ENCODE data around the gene SETD7. TPM values are rescaled to one million over a fixed set of nuclear protein-coding genes. Genes with fewer than 3 reads are reported as not detected.
"Not testable (repeated sequence)": the region's sequence is repeated elsewhere in the genome, so short reads cannot be mapped to it uniquely, and the experiment has no call there.

The SETD7 gene
- total RNA-seq, 3 donors from 2014 or later, result 10.2 to 68.4 (median 24.8) TPM

DNA sequence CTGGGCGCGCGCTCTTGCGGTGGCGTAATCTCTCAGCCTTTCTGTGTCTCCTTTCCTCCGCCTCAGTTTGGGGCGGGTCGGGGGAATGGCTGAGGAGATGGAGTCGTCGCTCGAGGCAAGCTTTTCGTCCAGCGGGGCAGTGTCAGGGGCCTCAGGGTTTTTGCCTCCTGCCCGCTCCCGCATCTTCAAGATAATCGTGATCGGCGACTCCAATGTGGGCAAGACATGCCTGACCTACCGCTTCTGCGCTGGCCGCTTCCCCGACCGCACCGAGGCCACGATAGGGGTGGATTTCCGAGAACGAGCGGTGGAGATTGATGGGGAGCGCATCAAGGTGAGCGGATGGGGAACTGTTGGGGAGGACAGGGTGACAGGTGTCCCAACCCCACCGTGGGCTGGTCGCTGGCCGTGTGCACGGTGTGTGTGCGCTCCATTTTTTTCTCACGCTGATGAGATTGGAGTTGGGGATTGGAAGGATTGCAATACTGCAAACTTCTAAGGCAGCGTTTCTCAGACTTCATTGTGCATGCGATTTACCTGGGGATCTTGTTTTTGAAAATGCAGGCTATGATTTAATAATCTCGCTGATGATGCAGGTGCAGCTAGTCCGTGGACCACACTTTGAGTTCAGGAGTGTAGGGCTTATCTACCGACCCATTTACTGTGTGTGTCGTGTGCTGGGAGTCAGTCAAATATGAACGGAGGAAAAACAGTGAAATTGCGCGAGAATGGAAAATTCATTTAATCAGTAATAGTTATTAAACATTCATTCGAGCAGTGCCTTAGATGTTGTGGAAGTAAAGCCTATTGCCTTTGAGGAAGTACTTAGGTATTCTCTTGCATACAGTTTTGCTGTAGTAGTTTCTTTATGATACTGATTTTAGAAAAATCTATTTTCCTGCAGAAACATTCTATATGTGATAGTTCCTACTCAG lies 101.6 kb downstream of the SETD7 start, which contains the start of gene RAB33B:
RAB33B (plus strand) TSS at position 11 of the 935 bp plus-strand sequence; CDS start at position 86, 75 bp downstream.
- Histone ChIP-seq H3K36me3 (ENCODE audit: low read depth) (no peaks in the 10 kb centered on the region), H3K4me1 (ENCODE audit: low read depth) (peaks cover 21% of the 10 kb centered on the region), H3K9me3 (no peaks in the 10 kb centered on the region), H3K4me3 (peak within 1 kb of the TSS; percentile 65)
- intact Hi-C loops (cut with DNase I, micrococcal nuclease), result no loop called here
- ATAC-seq (peak; percentile 5), DNase-seq (no peak)
- TF ChIP-seq, protein P1, sequence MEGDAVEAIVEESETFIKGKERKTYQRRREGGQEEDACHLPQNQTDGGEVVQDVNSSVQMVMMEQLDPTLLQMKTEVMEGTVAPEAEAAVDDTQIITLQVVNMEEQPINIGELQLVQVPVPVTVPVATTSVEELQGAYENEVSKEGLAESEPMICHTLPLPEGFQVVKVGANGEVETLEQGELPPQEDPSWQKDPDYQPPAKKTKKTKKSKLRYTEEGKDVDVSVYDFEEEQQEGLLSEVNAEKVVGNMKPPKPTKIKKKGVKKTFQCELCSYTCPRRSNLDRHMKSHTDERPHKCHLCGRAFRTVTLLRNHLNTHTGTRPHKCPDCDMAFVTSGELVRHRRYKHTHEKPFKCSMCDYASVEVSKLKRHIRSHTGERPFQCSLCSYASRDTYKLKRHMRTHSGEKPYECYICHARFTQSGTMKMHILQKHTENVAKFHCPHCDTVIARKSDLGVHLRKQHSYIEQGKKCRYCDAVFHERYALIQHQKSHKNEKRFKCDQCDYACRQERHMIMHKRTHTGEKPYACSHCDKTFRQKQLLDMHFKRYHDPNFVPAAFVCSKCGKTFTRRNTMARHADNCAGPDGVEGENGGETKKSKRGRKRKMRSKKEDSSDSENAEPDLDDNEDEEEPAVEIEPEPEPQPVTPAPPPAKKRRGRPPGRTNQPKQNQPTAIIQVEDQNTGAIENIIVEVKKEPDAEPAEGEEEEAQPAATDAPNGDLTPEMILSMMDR (IDR thresholded peaks at IDR 0.05), result no peak

DNA sequence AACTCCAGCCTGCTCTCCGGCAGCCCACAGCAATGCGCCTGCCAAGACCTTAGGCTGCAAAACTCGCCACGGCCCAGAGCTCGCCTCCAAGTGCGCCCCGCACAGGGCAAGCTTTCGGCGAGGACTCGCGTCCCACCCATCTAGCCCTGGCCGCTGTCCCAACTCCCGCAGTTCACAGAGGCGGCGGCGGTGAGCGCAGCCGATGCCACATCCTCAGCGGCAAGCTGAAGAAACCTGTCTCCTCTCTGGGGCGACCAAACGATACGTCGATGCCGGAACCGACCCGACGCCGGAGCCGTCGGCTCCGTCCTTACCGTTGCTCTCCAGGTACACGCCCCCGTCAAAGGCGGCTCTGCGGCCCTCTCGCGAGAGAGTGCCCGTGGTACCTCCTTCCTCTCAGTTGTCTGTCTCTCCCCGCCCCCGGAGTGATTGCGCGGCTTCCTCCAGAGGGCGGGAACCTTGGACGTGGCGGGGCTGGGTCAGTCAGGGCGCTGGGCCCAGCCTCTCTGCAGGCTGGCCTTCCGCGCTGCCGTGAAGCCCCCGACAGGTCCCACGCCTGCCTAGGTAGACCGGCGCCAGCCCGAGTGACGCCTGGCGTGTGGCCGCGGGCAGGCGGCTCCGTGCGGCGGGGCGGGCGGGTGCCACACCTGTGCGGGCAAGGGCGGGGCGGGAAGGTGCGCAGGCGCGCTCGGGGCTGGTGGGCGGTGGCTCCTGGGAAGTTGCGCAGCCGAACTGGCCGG lies 102.5 kb downstream of the SETD7 start:
- H3K36me3 ChIP-seq (ENCODE audit: low read depth), result no peaks in the 10 kb centered on the region
- ATAC-seq, result peak; percentile 94
- intact Hi-C loops (cut with DNase I, micrococcal nuclease), result no loop called here
- H3K4me1 ChIP-seq (ENCODE audit: low read depth), result peaks cover 21% of the 10 kb centered on the region
- TF ChIP-seq, protein P1 (IDR thresholded peaks at IDR 0.05), result no peak
- DNase-seq, result peak; percentile 98 to 99 (median 98)
- H3K9me3 ChIP-seq, result no peaks in the 10 kb centered on the region
- H3K4me3 ChIP-seq, result peak overlapping the region; percentile 65

DNA sequence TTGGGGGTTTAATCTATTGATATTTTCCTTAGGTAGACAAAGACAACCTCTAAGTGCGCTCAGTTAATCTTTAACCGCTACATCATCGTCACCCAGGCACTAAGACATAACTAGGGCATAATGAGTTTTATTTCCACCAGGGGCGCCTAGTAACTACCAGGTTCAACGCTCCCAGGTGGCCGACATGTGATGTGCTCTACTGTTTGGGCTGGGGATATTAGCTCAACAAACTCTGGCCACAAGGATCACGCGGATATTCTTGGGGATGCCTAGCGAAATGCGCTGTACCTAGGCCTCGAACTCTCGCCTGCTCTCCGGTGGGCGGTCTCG lies 103.0 kb downstream of the SETD7 start:
- H3K36me3 ChIP-seq (ENCODE audit: low read depth), result no peaks in the 10 kb centered on the region
- DNase-seq (peak in 1 of 3 donors; percentile 79), ATAC-seq (peak; percentile 67)
- TF ChIP-seq, protein P1 (IDR thresholded peaks at IDR 0.05), result peak; percentile 11
- no peaks in the 10 kb centered on the region for H3K9me3 ChIP-seq
- H3K4me1 ChIP-seq (ENCODE audit: low read depth), result peaks cover 21% of the 10 kb centered on the region
- peak overlapping the region; percentile 65 for H3K4me3 ChIP-seq
- intact Hi-C loops (cut with DNase I, micrococcal nuclease), result no loop called here

DNA sequence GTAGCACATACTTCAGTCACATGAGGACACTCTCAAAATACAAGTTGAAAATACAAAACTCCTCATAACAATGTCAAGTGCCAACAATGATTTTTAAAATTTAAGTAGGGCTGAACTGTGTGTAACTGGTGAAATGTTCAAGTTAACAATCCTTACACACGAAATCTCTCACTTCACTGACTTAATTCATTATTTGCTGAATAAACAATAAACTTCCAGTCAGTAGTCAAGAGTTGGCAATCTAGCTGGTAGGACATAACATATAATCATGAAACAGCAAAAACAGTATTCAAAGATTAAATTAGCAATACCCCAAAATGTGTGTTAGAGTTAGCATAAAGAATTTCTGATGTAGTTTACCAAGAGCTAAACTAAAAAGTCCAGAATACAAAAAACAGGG lies 104.0 kb downstream of the SETD7 start:
- Histone ChIP-seq H3K36me3 (ENCODE audit: low read depth) (no peaks in the 10 kb centered on the region), H3K9me3 (no peaks in the 10 kb centered on the region), H3K4me3 (no peak overlapping the region), H3K4me1 (ENCODE audit: low read depth) (peaks cover 21% of the 10 kb centered on the region)
- intact Hi-C loops (cut with DNase I, micrococcal nuclease), result no loop called here
- DNase-seq (no peak), ATAC-seq (no peak)
- TF ChIP-seq, protein P1 (IDR thresholded peaks at IDR 0.05), result no peak

DNA sequence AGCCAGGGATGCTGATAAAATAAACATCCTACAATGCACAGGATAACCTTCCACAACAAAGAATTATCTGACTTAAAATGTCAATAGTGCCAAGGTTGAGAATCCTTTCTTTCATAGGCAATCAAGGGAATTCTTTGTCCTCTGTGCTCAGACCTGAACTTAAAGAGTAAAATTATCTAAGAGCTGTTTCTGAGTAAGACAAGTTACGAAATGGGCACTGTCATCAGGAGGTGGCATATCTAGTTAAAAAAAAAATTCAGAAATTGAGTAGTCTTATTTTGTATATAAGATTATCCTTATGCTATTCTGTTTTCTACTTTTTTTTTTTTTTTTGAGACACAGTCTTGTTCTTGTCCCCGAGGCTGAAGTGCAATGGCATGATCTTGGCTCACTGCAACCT lies 105.4 kb downstream of the SETD7 start:
- H3K4me1 ChIP-seq (ENCODE audit: low read depth), result peaks cover 19% of the 10 kb centered on the region
- TF ChIP-seq, protein P1 (IDR thresholded peaks at IDR 0.05), result no peak
- intact Hi-C loops (cut with DNase I, micrococcal nuclease), result no loop called here

DNA sequence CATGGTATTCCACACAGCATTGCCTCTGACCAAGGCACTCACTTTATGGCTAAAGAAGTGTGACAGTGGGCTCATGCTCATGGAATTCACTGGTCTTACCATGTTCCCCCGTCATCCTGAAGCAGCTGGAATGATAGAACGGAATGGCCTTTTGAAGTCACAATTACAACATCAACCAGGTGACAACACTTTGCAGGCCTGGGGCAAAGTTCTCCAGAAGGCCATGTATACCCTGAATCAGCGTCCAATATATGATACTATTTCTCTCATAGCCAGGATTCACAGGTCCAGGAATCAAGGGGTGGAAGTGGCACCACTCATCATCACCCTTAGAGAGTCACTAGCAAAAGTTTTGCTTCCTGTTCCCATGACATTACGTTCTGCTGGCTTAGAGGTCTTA lies 108.9 kb downstream of the SETD7 start:
- H3K4me1 ChIP-seq (ENCODE audit: low read depth); intact Hi-C loops (cut with DNase I, micrococcal nuclease); H3K4me3 ChIP-seq; H3K36me3 ChIP-seq (ENCODE audit: low read depth); ATAC-seq; DNase-seq; H3K9me3 ChIP-seq: not testable (repeated sequence)

More for the DNA sequence above, 105.4 kb downstream of the SETD7 start:
- H3K4me3 ChIP-seq, result no peak overlapping the region
- H3K9me3 ChIP-seq, result no peaks in the 10 kb centered on the region
- no peaks in the 10 kb centered on the region for H3K36me3 ChIP-seq (ENCODE audit: low read depth)
- ATAC-seq (no peak), DNase-seq (no peak)
